Kidney (tissue), 14 donors: Measurements from ENCODE around the gene PDK2. TPM values are rescaled to one million over a fixed set of nuclear protein-coding genes. Genes with fewer than 3 reads are reported as not detected.

Experiments used
- DNase-seq, 5 donors: peaks; one replicate each; pipeline ENCODE4 v3.0.0-alpha.2; 2013 to 2020
- FAIRE-seq: peaks from 2 replicates; lab custom pipeline; 2012; peaks lifted over from hg19 to GRCh38; lab: Jason Lieb, UNC
- H3K27ac ChIP-seq, 2 donors: one replicate each; pipeline ENCODE4 v1.7.0; 2013; ENCODE audit warnings: low read depth in 2 of 2, low read length in 2 of 2, inconsistent platforms in 1 of 2
- H3K27me3 ChIP-seq: one replicate; pipeline ENCODE4 v1.7.1; 2013; ENCODE audit warnings: low read length, inconsistent platforms; ENCODE audit not compliant: control insufficient read depth, insufficient read depth
- H3K36me3 ChIP-seq, 3 donors: one replicate each; pipeline versions ENCODE4 v1.7.0 to v1.7.1; 2013; ENCODE audit warnings: low read length in 3 of 3, control low read depth in 1 of 3, inconsistent platforms in 1 of 3; ENCODE audit not compliant: insufficient read depth in 3 of 3, control insufficient read depth in 2 of 3
- H3K4me1 ChIP-seq, 3 donors: one replicate each; pipeline versions ENCODE4 v1.7.0 to v1.7.1; 2013; ENCODE audit warnings: low read length in 3 of 3, inconsistent platforms in 1 of 3, low read depth in 1 of 3; ENCODE audit not compliant: control insufficient read depth in 2 of 3, insufficient read depth in 2 of 3
- H3K4me3 ChIP-seq, 3 donors: one replicate each; pipeline versions ENCODE4 v1.7.0 to v1.8.1; 2013; ENCODE audit warnings: low read length in 3 of 3, control low read depth in 1 of 3, inconsistent platforms in 1 of 3
- H3K9ac ChIP-seq, 3 donors: one replicate each; pipeline versions ENCODE4 v1.7.0 to v1.7.1; 2013; ENCODE audit warnings: low read length in 3 of 3, control low read depth in 1 of 3, inconsistent platforms in 1 of 3
- H3K9me3 ChIP-seq, 3 donors: one replicate each; pipeline versions ENCODE4 v1.7.0 to v1.7.1; 2013; ENCODE audit warnings: low read length in 3 of 3, control low read depth in 1 of 3, inconsistent platforms in 1 of 3; ENCODE audit not compliant: control insufficient read depth in 2 of 3, insufficient read depth in 1 of 3
- intact Hi-C: fragments of 100-400 bp; cut with DNase I; formaldehyde crosslinking; loops from one replicate; pipeline ENCODE4 v1.11.1; 2022
- polyA plus RNA-seq: library from polyadenylated mRNA; stranded (reverse); fragments of 350-450 nt; fragmentation: Illumina TruSeq; extraction: RNeasy Lipid Tissue Mini Kit (QIAGEN cat#74804); gene quantifications from one replicate; pipeline ENCODE4 v1.2.3, GENCODE V29; 2014; ENCODE audit warnings: low read depth, low replicate concordance; ENCODE audit not compliant: insufficient read depth
- total RNA-seq: library from RNA; stranded (reverse); fragmentation: NEBNext Ultra II Directional; extraction: Animal tissue kit (Norgen Biotek cat#: 25700); gene quantifications from one replicate; pipeline ENCODE4 v1.2.1, GENCODE V29; 2021
- TF ChIP-seq, protein P1 (sequence below): IDR thresholded peaks from 3 replicates; pipeline ENCODE4 v1.5.1; 2012; ENCODE audit warnings: mild to moderate bottlenecking, moderate library complexity, borderline replicate concordance; ENCODE audit not compliant: insufficient read depth; ENCODE audit errors: extremely low read depth
- donor health status: control.
- donor health status: control.
- donor health status: control.
- donor health status: control.
- donor health status: control.
- donor health status: DM: yes; HTN: yes; CAD: no.
- donor health status: Normal renal cell carcinoma (clear cell type).

The PDK2 gene
- total and polyA plus RNA-seq, 2 donors from 2014 or later: 41.9 to 121 TPM

DNA sequence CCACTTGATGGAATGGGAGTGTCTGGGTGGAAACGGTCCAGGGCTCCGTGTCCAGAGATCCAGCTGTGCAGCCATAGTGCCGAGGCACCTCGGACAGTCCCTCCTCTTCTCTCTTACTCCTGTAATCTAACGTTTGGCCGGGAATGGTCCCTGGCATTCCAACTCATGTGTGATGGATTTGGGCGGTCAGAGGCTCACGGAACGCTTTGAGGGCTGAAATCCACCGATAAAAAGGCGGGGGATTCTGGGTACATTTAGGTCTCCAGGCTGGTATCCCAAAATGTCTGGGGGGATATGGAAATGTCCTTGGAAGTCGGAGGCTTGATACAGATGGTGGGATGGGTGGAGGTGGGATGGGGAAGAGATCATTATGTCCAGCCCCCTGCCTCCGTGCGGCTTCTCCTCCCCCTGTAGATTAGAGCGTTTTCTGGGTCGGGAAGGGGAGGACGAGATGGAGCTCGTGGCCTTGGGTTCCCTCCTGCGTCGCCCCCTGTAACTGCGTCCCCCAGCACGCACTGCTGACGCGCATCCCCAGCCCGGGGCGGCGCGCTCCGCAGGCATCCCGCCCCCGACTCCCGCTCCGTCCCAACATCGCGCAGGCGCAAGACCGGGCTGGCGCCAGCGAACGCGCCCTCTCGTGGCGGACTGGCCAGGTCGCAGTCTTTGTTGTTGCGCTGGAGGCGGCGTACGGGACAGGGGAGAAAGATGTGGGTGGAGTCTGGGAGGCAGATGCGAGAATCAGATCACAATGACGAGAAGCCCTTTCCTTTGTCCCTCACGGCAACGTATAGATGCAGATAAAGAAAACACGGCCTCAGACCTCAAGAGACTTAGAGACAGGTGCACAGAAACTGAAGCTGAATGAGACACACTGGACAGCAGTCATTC lies 66.1 kb downstream of the PDK2 start:
- Histone ChIP-seq H3K9ac (peak overlapping the region; percentile 41 to 71 (median 53)), H3K27me3 (no peaks in the 10 kb centered on the region), H3K4me1 (peaks cover 0 to 9% (median 6%) of the 10 kb centered on the region in 3 donors), H3K9me3 (no peaks in the 10 kb centered on the region), H3K36me3 (no peaks in the 10 kb centered on the region), H3K4me3 (peak overlapping the region; percentile 46 to 85 (median 65)), H3K27ac (peak overlapping the region in 1 of 2 donors; percentile 40)
- FAIRE-seq: no peak
- peak; percentile 95 to 98 (median 96) for DNase-seq
- TF ChIP-seq, protein P1, sequence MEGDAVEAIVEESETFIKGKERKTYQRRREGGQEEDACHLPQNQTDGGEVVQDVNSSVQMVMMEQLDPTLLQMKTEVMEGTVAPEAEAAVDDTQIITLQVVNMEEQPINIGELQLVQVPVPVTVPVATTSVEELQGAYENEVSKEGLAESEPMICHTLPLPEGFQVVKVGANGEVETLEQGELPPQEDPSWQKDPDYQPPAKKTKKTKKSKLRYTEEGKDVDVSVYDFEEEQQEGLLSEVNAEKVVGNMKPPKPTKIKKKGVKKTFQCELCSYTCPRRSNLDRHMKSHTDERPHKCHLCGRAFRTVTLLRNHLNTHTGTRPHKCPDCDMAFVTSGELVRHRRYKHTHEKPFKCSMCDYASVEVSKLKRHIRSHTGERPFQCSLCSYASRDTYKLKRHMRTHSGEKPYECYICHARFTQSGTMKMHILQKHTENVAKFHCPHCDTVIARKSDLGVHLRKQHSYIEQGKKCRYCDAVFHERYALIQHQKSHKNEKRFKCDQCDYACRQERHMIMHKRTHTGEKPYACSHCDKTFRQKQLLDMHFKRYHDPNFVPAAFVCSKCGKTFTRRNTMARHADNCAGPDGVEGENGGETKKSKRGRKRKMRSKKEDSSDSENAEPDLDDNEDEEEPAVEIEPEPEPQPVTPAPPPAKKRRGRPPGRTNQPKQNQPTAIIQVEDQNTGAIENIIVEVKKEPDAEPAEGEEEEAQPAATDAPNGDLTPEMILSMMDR: peak; percentile 99
- intact Hi-C loops: no loop called here

Other genes starting within 250 kb of the PDK2 start
- 0.47 TPM for gene TAC4, start 247.3 kb upstream of the PDK2 start, total RNA-seq
- gene TAC4, start 247.3 kb upstream of the PDK2 start, polyA plus RNA-seq: not detected
- gene DLX4, start 126.2 kb upstream of the PDK2 start, total RNA-seq: 0.44 TPM
- not detected for gene DLX4, start 126.2 kb upstream of the PDK2 start, polyA plus RNA-seq
- gene DLX3, start 100.1 kb upstream of the PDK2 start, total RNA-seq: 0.41 TPM
- gene DLX3, start 100.1 kb upstream of the PDK2 start, polyA plus RNA-seq: 0.47 TPM
- gene ITGA3, start 39.2 kb upstream of the PDK2 start, total RNA-seq: 367 TPM
- 117 TPM for gene ITGA3, start 39.2 kb upstream of the PDK2 start, polyA plus RNA-seq
- 5.0 TPM for gene SAMD14, start 34.8 kb downstream of the PDK2 start, total RNA-seq
- gene SAMD14, start 34.8 kb downstream of the PDK2 start, polyA plus RNA-seq: 3.7 TPM
- 64.4 TPM for gene PPP1R9B, start 55.3 kb downstream of the PDK2 start, total RNA-seq
- gene PPP1R9B, start 55.3 kb downstream of the PDK2 start, polyA plus RNA-seq: 17.1 TPM
- gene SGCA, start 70.7 kb downstream of the PDK2 start, total RNA-seq: 4.2 TPM
- gene SGCA, start 70.7 kb downstream of the PDK2 start, polyA plus RNA-seq: 5.5 TPM
- 142 TPM for gene COL1A1, start 106.3 kb downstream of the PDK2 start, total RNA-seq
- gene COL1A1, start 106.3 kb downstream of the PDK2 start, polyA plus RNA-seq: 9.2 TPM
- gene TMEM92, start 179.1 kb downstream of the PDK2 start, total RNA-seq: 2.4 TPM
- gene TMEM92, start 179.1 kb downstream of the PDK2 start, polyA plus RNA-seq: not detected